Panc1 (cell line): ENCODE data around the gene DRD2. TPM values are rescaled to one million over a fixed set of nuclear protein-coding genes. Genes with fewer than 3 reads are reported as not detected.

Experiments used
- ATAC-seq: fragments of 200-7000 bp; cut with Tn5 transposase; 2 replicates; pipeline ENCODE4 v1.9.1; 2020; ENCODE audit warnings: mild to moderate bottlenecking, moderate library complexity
- BruUV-seq: library from RNA; stranded (reverse); fragments of 400-500 nt; replicated peaks from 2 replicates; lab custom pipeline; 2021; lab: Mats Ljungman, UMichigan
- CTCF ChIA-PET: fragments of 300-600 bp; sonication (Branson Sonifier 250); formaldehyde crosslinking; loops from one replicate; lab custom pipeline; 2022; ENCODE audit warnings: antibody characterized with exemption; lab: Charles Lee
- POLR2A ChIA-PET: fragments of 300-600 bp; sonication (Branson Sonifier 250); formaldehyde crosslinking; loops from one replicate; lab custom pipeline; 2022; ENCODE audit warnings: antibody characterized with exemption; lab: Charles Lee
- DNase-seq: peaks from one replicate; pipeline ENCODE4 v3.0.0-alpha.2; 2010; ENCODE audit warnings: low read depth, low spot score
- H3K27ac ChIP-seq: 2 replicates; pipeline ENCODE4 v1.5.1; 2011; ENCODE audit warnings: mild to moderate bottlenecking, low read length, inconsistent platforms
- H3K27me3 ChIP-seq: fragments of 200-500 bp; sonication (Bioruptor generic); 2 replicates; pipeline ENCODE4 v1.6.0; 2014; ENCODE audit warnings: low read length, inconsistent platforms; ENCODE audit not compliant: control insufficient read depth, insufficient read depth
- H3K36me3 ChIP-seq: fragments of 200-500 bp; sonication (Bioruptor generic); 2 replicates; pipeline ENCODE4 v1.5.1; 2014; ENCODE audit warnings: inconsistent platforms, mild to moderate bottlenecking, low read length, moderate library complexity; ENCODE audit not compliant: control insufficient read depth, insufficient read depth
- H3K4me1 ChIP-seq: 2 replicates; pipeline ENCODE4 v1.5.1; 2011; ENCODE audit warnings: inconsistent platforms, mild to moderate bottlenecking, low read length, moderate library complexity; ENCODE audit not compliant: control insufficient read depth, insufficient read depth
- H3K4me3 ChIP-seq, 2 experiments: 2 replicates each; pipeline ENCODE4 v1.5.1; 2011 to 2012; ENCODE audit warnings: low read depth in 2 of 2, low read length in 2 of 2, mild to moderate bottlenecking in 2 of 2, inconsistent platforms in 1 of 2, moderate library complexity in 1 of 2
- H3K9me3 ChIP-seq: fragments of 200-500 bp; sonication (Bioruptor generic); 2 replicates; pipeline ENCODE4 v1.5.1; 2014; ENCODE audit warnings: low read depth, mild to moderate bottlenecking, inconsistent platforms, low read length, moderate library complexity; ENCODE audit not compliant: control insufficient read depth, insufficient read depth
- CTCF ChIP-seq: fragments of 450-650 bp; IDR thresholded peaks from 2 replicates; pipeline ENCODE4 v1.5.1; 2017; ENCODE audit warnings: mild to moderate bottlenecking
- POLR2AphosphoS5 ChIP-seq: IDR thresholded peaks from 2 replicates; pipeline ENCODE4 v1.6.1; 2012; ENCODE audit warnings: mild to moderate bottlenecking, low read depth, low read length, moderate library complexity
- REST ChIP-seq, 2 experiments: IDR thresholded peaks; 2 replicates each; pipeline ENCODE4 v1.6.1; 2011 to 2012; ENCODE audit warnings: low read depth in 2 of 2, control low read depth in 1 of 2, low read length in 1 of 2, mild to moderate bottlenecking in 1 of 2, moderate library complexity in 1 of 2; ENCODE audit not compliant: insufficient read depth in 1 of 2
- SIN3A ChIP-seq: IDR thresholded peaks from 2 replicates; pipeline ENCODE4 v1.6.1; 2012; ENCODE audit warnings: low read depth, mild to moderate bottlenecking, low read length, moderate library complexity, borderline replicate concordance; ENCODE audit not compliant: insufficient read depth
- TCF7L2 ChIP-seq: IDR thresholded peaks from 2 replicates; pipeline ENCODE4 v1.6.1; 2011; ENCODE audit warnings: mild to moderate bottlenecking, low read depth, low read length, inconsistent platforms
- in situ Hi-C: cut with HindIII; loops from 2 replicates; pipeline ENCODE4 v1.10.0; 2016; ENCODE audit warnings: low sequenced_read_pairs, low pct_unique_long_range_greater_than_20kb
- intact Hi-C: fragments of 100-400 bp; cut with micrococcal nuclease; formaldehyde crosslinking; loops from one replicate; pipeline ENCODE4 v1.10.0; 2022; ENCODE audit not compliant: unreplicated experiment
- total RNA-seq: library from RNA; stranded (reverse); gene quantifications from one replicate; pipeline ENCODE4 v1.2.1, GENCODE V29; 2021; ENCODE audit not compliant: unreplicated experiment

The DRD2 gene
- total RNA-seq, 1 experiment from 2014 or later = 5.3 TPM

- intact Hi-C loops = no loop called here
- ATAC-seq = peak; percentile 59; the same call in 1 of the 2 replicates
- CTCF ChIA-PET = no interaction called here
- Histone ChIP-seq H3K4me1 (peaks cover 15% of the 10 kb centered on the region), H3K9me3 (no peaks in the 10 kb centered on the region), H3K27ac (no peak overlapping the region), H3K27me3 (0 out of 2 replicates have a peak, but pooled peaks cover 2% of the 10 kb centered on the region), H3K4me3 (no peak overlapping the region), H3K36me3 (no peaks in the 10 kb centered on the region)
- no TSS peak for BruUV-seq
- no peak for DNase-seq
- in situ Hi-C loops = no loop called here
- POLR2A ChIA-PET = no interaction called here
- no peak for TF ChIP-seq TCF7L2
- TF ChIP-seq CTCF = no peak
- TF ChIP-seq REST (IDR thresholded peaks at IDR 0.05; ENCODE audit: insufficient read depth in 1 of 2, low read depth in 2 of 2, low read length in 1 of 2) = no peak
- TF ChIP-seq POLR2AphosphoS5 = no peak
- TF ChIP-seq SIN3A = no peak
These were observed 29.1 kb downstream of the DRD2 start for GRCh38 chr11:113446112-113446511.

- Histone ChIP-seq H3K9me3 (no peaks in the 10 kb centered on the region), H3K27ac (no peak overlapping the region), H3K27me3 (peaks cover 2% of the 10 kb centered on the region; the same call in 1 of the 2 replicates), H3K4me3 (no peak overlapping the region), H3K4me1 (peaks cover 15% of the 10 kb centered on the region), H3K36me3 (no peaks in the 10 kb centered on the region)
- CTCF ChIA-PET = no interaction called here
- ATAC-seq = no peak
- TF ChIP-seq POLR2AphosphoS5 (no peak), REST (IDR thresholded peaks at IDR 0.05; ENCODE audit: insufficient read depth in 1 of 2, low read depth in 2 of 2, low read length in 1 of 2) (no peak), TCF7L2 (no peak)
- in situ Hi-C loops (no loop called here), intact Hi-C loops (no loop called here)
- POLR2A ChIA-PET = no interaction called here
- no peak for DNase-seq
- no TSS peak for BruUV-seq
These were observed 30.6 kb downstream of the DRD2 start for GRCh38 chr11:113444502-113445123.
